ENCODE data around the gene EIF1B. TPM values are rescaled to one million over a fixed set of nuclear protein-coding genes. Genes with fewer than 3 reads are reported as not detected.

EIF1B gene
- total RNA-seq, 1 experiment from 2014 or later: 39.9 TPM

DNA sequence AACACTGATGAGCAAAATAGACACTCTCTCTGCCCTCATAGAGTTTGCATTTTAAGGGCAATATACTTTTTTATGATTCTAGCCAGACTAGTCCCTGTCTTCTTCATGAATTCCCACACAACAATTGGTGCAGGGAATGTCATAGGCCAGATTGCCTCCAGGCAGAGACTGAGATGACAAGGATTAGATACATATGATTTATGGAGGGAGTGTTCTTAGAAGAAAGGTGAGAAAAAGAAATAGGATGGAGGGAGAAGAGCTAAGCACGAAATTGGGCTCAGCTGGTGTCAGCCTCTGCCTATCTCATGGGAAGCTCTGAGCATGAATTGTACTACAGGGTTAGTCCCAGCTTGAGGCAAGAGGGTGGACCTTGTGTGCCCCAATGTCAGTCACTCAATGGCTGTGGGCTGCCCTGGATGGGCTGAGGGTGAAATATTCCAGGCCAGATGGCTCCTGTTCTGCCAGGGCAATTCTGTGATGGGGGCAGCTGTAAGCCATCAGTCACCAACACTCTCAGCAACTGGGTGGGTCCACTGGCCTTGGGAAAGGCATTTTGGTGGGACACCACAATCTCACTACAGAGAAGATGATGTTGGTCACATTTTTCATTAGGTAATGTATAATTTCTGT is 31.1 kb downstream of the EIF1B start:
- no peak for DNase-seq
- Histone ChIP-seq H3F3A (ENCODE audit: insufficient read depth, low read depth) (no peaks in the 10 kb centered on the region), H2AFZ (no peak overlapping the region), H4K20me1 (ENCODE audit: insufficient read depth) (no peaks in the 10 kb centered on the region), H3K27me3 (ENCODE audit: insufficient read depth, low read depth) (no peaks in the 10 kb centered on the region), H3K4me2 (no peak overlapping the region), H3K4me3 (no peak overlapping the region), H3K79me2 (ENCODE audit: low read depth) (no peaks in the 10 kb centered on the region), H3K4me1 (replicated peaks; ENCODE audit: insufficient read depth) (no peaks in the 10 kb centered on the region), H3K27ac (no peak overlapping the region), H3K36me3 (ENCODE audit: low read depth) (no peaks in the 10 kb centered on the region), H3K9me2 (ENCODE audit: insufficient read depth) (no peaks in the 10 kb centered on the region), H3K9me3 (ENCODE audit: insufficient read depth, low read depth) (no peaks in the 10 kb centered on the region)
- TF ChIP-seq, protein P1, sequence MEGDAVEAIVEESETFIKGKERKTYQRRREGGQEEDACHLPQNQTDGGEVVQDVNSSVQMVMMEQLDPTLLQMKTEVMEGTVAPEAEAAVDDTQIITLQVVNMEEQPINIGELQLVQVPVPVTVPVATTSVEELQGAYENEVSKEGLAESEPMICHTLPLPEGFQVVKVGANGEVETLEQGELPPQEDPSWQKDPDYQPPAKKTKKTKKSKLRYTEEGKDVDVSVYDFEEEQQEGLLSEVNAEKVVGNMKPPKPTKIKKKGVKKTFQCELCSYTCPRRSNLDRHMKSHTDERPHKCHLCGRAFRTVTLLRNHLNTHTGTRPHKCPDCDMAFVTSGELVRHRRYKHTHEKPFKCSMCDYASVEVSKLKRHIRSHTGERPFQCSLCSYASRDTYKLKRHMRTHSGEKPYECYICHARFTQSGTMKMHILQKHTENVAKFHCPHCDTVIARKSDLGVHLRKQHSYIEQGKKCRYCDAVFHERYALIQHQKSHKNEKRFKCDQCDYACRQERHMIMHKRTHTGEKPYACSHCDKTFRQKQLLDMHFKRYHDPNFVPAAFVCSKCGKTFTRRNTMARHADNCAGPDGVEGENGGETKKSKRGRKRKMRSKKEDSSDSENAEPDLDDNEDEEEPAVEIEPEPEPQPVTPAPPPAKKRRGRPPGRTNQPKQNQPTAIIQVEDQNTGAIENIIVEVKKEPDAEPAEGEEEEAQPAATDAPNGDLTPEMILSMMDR (conservative IDR thresholded peaks at IDR 0.05): no peak
- TF ChIP-seq EZH2 (IDR thresholded peaks at IDR 0.05; ENCODE audit: low read depth): no peak
- POLR2A ChIA-PET (ENCODE audit: unreplicated experiment): no interaction called here
- CTCF ChIA-PET: no interaction called here
- no TSS peak for BruUV-seq (replicated peaks)
- intact Hi-C loops (cut with micrococcal nuclease; ENCODE audit: unreplicated experiment): no loop called here

- Histone ChIP-seq H3K4me1 (replicated peaks; ENCODE audit: insufficient read depth) (no peaks in the 10 kb centered on the region), H3K4me2 (no peak overlapping the region), H3K36me3 (ENCODE audit: low read depth) (no peaks in the 10 kb centered on the region), H3K27ac (no peak overlapping the region), H3K9me3 (ENCODE audit: insufficient read depth, low read depth) (no peaks in the 10 kb centered on the region), H2AFZ (no peak overlapping the region), H4K20me1 (ENCODE audit: insufficient read depth) (no peaks in the 10 kb centered on the region), H3K4me3 (no peak overlapping the region), H3K79me2 (ENCODE audit: low read depth) (no peaks in the 10 kb centered on the region), H3K27me3 (ENCODE audit: insufficient read depth, low read depth) (no peaks in the 10 kb centered on the region), H3K9me2 (ENCODE audit: insufficient read depth) (no peaks in the 10 kb centered on the region), H3F3A (ENCODE audit: insufficient read depth, low read depth) (no peaks in the 10 kb centered on the region)
- DNase-seq: no peak
- BruUV-seq (replicated peaks): no TSS peak
- POLR2A ChIA-PET (ENCODE audit: unreplicated experiment): no interaction called here
- no peak for TF ChIP-seq EZH2 (IDR thresholded peaks at IDR 0.05; ENCODE audit: low read depth)
- TF ChIP-seq, protein P1 (conservative IDR thresholded peaks at IDR 0.05): no peak
- intact Hi-C loops (cut with micrococcal nuclease; ENCODE audit: unreplicated experiment): no loop called here
- CTCF ChIA-PET: no interaction called here
Measured at GRCh38 chr3:40341671-40342070, 32.2 kb downstream of the EIF1B start.

GRCh38 chr3:40350529-40350928 is 41.0 kb downstream of the EIF1B start:
- H3K27ac ChIP-seq: no peak overlapping the region
- no peak overlapping the region for H2AFZ ChIP-seq
- DNase-seq: no peak
- no peaks in the 10 kb centered on the region for H3K36me3 ChIP-seq (ENCODE audit: low read depth)
- H3K4me1 ChIP-seq (replicated peaks; ENCODE audit: insufficient read depth): no peaks in the 10 kb centered on the region
- H3K27me3 ChIP-seq (ENCODE audit: insufficient read depth, low read depth): no peaks in the 10 kb centered on the region
- H3K9me3 ChIP-seq (ENCODE audit: insufficient read depth, low read depth): no peaks in the 10 kb centered on the region
- no peak overlapping the region for H3K4me3 ChIP-seq
- CTCF ChIA-PET: no interaction called here
- H3K79me2 ChIP-seq (ENCODE audit: low read depth): no peaks in the 10 kb centered on the region
- no peaks in the 10 kb centered on the region for H3F3A ChIP-seq (ENCODE audit: insufficient read depth, low read depth)
- POLR2A ChIA-PET (ENCODE audit: unreplicated experiment): no interaction called here
- BruUV-seq (replicated peaks): no TSS peak
- no peak for TF ChIP-seq EZH2 (IDR thresholded peaks at IDR 0.05; ENCODE audit: low read depth)
- TF ChIP-seq, protein P1 (conservative IDR thresholded peaks at IDR 0.05): no peak
- no peak overlapping the region for H3K4me2 ChIP-seq
- intact Hi-C loops (cut with micrococcal nuclease; ENCODE audit: unreplicated experiment): no loop called here
- no peaks in the 10 kb centered on the region for H4K20me1 ChIP-seq (ENCODE audit: insufficient read depth)
- H3K9me2 ChIP-seq (ENCODE audit: insufficient read depth): no peaks in the 10 kb centered on the region

All from PC-9 (cell line).